Measurements from ENCODE around the gene JMJD1C.
"Not testable (repeated sequence)": the region's sequence is repeated elsewhere in the genome, so short reads cannot be mapped to it uniquely, and the experiment has no call there.

Gene JMJD1C

GRCh38 chr10:63344269-63344668, 121.5 kb downstream of the JMJD1C start:
- no peak for ATAC-seq

DNA sequence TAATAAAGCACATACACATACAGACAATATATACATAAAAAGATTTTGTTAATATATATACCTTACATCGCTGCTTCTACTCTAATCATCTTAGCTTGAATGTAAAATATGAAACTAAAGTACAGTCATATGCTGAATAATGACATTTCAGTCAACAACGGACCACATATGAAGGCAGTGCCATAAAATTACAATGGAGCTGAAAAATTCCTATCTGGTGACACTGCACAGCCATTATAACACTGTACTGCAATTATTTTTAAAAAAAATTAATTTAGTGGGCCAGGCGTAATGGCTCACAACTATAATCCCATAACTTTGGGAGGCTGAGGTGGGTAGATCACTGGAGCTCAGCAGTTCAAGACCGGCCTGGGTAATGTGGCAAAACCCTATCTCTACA, 122.3 kb downstream of the JMJD1C start:
- ATAC-seq, result no peak

DNA sequence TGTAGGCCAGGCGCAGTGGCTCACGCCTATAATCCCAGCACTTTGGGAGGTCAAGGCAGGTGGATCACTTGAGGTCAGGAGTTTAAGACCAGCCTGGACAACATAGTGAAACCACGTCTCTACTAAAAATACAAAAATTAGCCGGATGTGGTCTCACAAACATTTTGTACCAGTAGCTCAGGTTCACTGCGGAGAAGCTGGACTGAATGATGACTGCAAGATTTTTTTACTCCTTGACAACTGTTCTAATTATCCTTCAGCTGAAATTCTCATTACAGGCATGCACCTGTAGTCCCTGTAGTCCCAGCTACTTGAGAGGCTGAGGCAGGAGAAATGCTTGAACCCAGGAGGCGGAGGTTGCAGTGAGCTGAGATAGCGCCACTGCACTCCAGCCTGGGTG, 126.1 kb downstream of the JMJD1C start:
- ATAC-seq, result not testable (repeated sequence)

DNA sequence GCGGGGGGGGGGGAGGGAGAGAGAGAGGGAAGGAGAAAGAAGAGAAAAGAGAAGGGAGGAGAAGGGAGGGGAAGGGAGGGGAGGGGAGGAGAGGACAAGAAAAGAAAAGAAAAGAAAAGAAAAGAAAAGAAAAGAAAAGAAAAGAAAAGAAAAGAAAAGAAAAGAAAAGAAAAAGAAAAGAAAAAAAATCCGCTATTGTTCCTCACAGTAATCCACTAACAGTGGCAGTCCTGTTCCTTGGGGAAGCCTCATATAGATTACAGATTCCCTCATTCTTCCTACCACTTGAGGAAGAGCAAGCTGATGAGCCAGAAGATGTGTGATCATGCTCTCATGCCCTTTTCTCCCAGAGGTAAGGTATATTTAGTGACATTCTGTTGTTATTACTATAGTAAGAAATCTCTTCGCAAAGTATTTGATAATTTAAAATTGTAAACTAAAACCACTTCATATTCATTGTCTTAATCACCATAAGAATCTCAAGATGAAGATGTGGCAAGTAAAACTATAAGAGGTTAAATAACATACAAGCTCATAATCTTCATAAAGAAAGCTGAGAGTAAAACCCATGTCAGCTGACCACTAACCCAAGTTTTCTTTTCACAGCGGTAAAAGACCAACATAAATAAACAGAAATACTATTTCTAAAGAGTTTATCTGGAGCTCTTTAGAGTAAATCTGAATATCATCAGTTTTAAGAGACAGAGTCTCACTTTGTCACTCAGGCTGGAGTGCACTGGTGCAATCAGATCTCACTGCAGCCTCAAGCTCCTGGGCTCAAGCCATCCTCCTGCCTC, 128.1 kb downstream of the JMJD1C start:
- no peak for ATAC-seq

DNA sequence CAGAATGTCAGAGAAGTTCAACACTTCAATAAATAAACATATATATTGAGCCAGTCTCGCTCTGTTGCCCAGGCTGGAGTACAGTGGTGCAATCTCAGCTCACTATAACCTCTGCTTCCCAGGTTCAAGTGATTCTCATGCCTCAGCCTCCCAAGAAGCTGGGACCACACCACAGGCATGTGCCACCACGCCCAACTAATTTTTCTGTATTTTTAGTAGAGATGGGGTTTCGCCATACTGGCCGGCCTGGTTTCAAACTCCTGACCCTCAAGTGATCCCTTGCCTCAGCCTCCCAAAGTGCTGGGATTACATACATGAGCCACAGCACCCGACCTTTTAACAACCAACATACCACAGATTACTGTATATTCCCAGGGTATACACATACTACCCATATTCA, 134.2 kb downstream of the JMJD1C start:
- ATAC-seq, result no peak

DNA sequence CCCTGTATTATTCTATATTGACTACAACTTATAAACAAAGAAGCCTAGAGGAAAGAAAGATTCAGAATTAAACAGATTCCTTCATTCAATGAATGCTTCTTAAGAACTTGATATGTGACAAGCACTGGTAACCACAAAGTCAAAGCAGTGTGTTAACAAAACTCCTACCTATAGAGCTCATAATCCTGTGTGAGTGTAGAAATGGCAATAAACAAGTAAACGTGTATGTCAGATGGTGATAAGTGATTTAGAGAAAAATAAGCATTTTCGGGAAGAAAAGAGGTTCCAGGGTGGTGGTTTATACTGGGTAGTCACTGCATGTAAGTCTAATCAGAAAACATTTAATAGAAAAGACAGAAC, 141.3 kb downstream of the JMJD1C start:
- no peak for ATAC-seq

GRCh38 chr10:63323701-63324494, 141.9 kb downstream of the JMJD1C start:
- ATAC-seq, result no peak

DNA sequence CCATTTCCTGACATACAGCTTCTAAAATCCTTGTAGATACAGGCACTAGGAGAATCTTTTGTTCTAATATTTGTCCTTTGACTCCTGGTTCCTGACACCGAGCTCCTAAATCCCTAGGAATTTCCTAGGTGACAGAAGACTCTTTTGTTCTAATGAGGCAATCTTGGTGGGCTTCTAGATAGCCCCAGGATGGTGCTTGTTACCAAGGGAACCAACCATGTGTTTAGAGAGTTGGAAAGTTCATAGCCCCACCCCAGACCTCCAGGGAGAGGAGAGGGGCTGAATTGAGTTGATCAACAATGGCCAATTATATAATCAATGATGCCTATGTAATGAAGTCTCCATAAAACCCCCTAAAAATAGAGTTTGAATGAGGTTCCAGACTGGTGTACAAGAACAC, 145.1 kb downstream of the JMJD1C start:
- ATAC-seq, result no peak

GRCh38 chr10:63319231-63319630, 146.5 kb downstream of the JMJD1C start:
- ATAC-seq, result no peak

GRCh38 chr10:63318491-63318890, 147.3 kb downstream of the JMJD1C start:
- no peak for ATAC-seq

GRCh38 chr10:63314020-63314419, 151.8 kb downstream of the JMJD1C start:
- ATAC-seq, result no peak

- no peak for ATAC-seq
Observed at GRCh38 chr10:63313066-63313717, 152.6 kb downstream of the JMJD1C start.

GRCh38 chr10:63308628-63309027, 157.1 kb downstream of the JMJD1C start:
- ATAC-seq, result no peak

- ATAC-seq, result no peak
Observed at GRCh38 chr10:63304146-63304545, 161.6 kb downstream of the JMJD1C start.

- ATAC-seq, result no peak
Observed at GRCh38 chr10:63300801-63301200, 165.0 kb downstream of the JMJD1C start.

GRCh38 chr10:63297941-63298340, 167.8 kb downstream of the JMJD1C start:
- ATAC-seq, result no peak

GRCh38 chr10:63294781-63295180, 171.0 kb downstream of the JMJD1C start:
- ATAC-seq, result no peak

DNA sequence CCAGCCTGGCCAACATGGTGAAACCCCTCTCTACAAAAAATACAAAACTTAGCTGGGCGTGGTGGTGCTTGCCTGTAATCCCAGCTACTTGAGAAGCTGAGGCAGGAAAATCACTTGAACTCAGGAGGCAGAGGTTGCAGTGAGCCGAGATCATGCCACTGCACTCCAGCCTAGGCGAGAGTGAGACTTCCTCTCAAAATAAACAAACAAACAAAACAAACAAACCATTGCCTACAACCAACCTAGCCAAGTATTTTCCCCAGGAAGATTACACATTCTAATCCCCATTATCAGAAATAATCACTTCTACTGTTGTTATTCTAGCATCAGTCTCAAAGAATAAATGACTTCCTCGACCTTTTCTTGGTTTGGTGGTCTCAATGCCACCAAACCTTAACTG, 172.9 kb downstream of the JMJD1C start:
- ATAC-seq, result not testable (repeated sequence)

DNA sequence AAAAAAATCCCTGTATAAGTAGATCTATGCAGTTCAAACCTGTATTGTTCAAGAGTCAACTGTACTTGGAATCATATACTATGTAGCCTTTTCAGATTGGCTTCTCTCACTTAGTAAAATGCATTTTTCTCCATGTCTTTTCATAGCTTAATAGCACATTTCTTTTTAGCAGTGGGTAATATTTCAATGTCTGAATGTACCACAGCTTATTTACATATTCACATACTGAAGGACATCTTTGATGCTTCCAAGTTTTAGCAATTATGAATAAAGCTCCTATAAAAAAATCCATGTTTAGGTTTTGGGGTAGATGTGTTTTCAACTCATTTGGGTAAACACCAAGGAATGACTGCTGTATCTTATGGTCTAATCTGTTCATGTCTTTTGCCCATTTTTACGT, 177.6 kb downstream of the JMJD1C start:
- no peak for ATAC-seq

DNA sequence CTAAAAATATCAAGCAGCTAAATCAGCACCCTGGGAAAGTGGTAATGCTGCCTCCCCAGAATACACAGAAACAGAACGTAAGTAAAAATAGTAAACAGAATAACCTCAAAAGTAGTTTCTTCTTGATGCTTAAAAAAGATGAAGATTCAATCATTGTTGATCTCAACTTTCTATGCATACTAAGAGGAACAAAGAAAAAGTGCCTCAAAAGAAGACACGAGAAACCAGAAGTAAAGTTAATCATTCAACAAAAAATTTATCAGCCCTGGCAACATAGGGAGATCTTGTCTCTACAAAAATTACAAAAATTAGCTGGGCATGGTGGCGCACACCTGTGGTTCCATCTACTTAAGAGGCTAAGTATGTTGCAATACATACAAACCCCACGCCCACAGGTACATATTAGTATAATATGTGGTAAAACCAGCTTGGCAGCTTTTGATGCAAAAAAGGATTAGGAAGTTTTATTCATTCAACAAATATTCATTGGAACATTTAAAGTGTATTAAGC, 179.0 kb downstream of the JMJD1C start:
- no peak for ATAC-seq

DNA sequence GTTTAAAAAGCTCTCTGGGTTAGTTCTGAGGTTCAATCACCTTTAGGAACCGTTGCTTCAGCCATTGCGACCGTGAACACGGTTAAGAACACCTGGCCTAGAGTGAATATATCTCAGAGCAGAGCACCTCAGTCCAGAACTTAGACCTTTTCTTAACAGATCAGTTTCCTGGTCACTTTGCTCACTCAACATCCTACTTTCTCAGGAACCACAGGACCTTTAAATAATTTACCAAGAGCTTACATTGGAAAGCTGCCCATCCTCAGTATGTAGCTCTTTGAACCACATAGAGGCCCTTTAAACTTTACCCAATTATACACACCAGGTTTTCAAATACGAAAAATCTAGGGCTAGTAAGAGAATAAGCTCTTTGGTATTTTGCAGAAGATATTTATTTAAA, 179.4 kb downstream of the JMJD1C start:
- ATAC-seq, result no peak

DNA sequence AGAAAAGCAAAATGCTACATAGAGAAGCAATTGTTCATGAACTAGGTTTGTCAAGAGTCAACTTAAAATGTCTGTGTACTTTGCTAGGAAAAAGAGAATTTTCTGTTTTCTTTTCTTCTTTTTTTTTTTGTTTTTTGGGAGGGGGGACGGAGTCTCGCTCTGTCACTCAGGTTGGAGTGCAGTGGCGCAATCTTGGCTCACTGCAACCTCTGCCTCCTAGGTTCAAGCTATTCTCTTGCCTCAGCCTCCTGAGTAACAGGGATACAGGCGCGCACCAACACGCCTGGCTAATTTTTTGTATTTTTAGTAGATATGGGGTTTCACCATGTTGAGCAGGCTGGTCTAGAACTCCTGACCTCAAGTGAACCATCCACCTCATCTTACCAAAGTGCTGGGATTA, 181.9 kb downstream of the JMJD1C start:
- ATAC-seq, result not testable (repeated sequence)

GRCh38 chr10:63283093-63283492, 182.7 kb downstream of the JMJD1C start:
- no peak for ATAC-seq

- no peak for ATAC-seq
Observed at GRCh38 chr10:63281967-63282366, 183.8 kb downstream of the JMJD1C start.
